ENCODE results near the gene MED26.
"Not testable (repeated sequence)": the region's sequence is repeated elsewhere in the genome, so short reads cannot be mapped to it uniquely, and the experiment has no call there.

Gene MED26

GRCh38 chr19:16628183-16628983 lies at the start of gene MED26:
Gene MED26, minus strand, starts transcription at chr19:16628204. Its CDS starts 261 bp downstream, at chr19:16627943.
- DNase-seq (ENCODE audit: low spot score): peak; percentile 94

GRCh38 chr19:16677055-16677454 lies 49.1 kb upstream of the MED26 start:
- no peak for DNase-seq (ENCODE audit: low spot score)

GRCh38 chr19:16676101-16676798 lies 48.2 kb upstream of the MED26 start:
- DNase-seq (ENCODE audit: low spot score): no peak

- not testable (repeated sequence) for DNase-seq (ENCODE audit: low spot score)
Observed at GRCh38 chr19:16673839-16674238, 45.8 kb upstream of the MED26 start.

GRCh38 chr19:16673231-16673630 lies 45.2 kb upstream of the MED26 start:
- no peak for DNase-seq (ENCODE audit: low spot score)

GRCh38 chr19:16671652-16672274 lies 43.8 kb upstream of the MED26 start:
- no peak for DNase-seq (ENCODE audit: low spot score)

GRCh38 chr19:16670291-16670690 lies 42.3 kb upstream of the MED26 start:
- DNase-seq (ENCODE audit: low spot score): no peak

GRCh38 chr19:16668702-16669101 lies 40.7 kb upstream of the MED26 start:
- not testable (repeated sequence) for DNase-seq (ENCODE audit: low spot score)

- DNase-seq (ENCODE audit: low spot score): no peak
Observed at GRCh38 chr19:16668176-16668575, 40.2 kb upstream of the MED26 start.

GRCh38 chr19:16661480-16662034 lies 33.6 kb upstream of the MED26 start:
- peak; percentile 43 for DNase-seq (ENCODE audit: low spot score)

- peak; percentile 27 for DNase-seq (ENCODE audit: low spot score)
Observed at GRCh38 chr19:16660763-16661479, 32.9 kb upstream of the MED26 start, which contains the start of gene TMEM38A. Gene TMEM38A, plus strand, starts transcription at chr19:16661139. Its CDS starts 79 bp downstream, at chr19:16661218.

- DNase-seq (ENCODE audit: low spot score): peak; percentile 99
Observed at GRCh38 chr19:16659832-16660708, 32.1 kb upstream of the MED26 start, which contains the start of gene SMIM7. Gene SMIM7, minus strand, starts transcription at chr19:16660144. Its CDS starts 34 bp downstream, at chr19:16660110.

GRCh38 chr19:16659464-16659831 lies 31.4 kb upstream of the MED26 start:
- DNase-seq (ENCODE audit: low spot score): no peak

GRCh38 chr19:16657384-16657783 lies 29.4 kb upstream of the MED26 start:
- peak; percentile 56 for DNase-seq (ENCODE audit: low spot score)

GRCh38 chr19:16655727-16656126 lies 27.7 kb upstream of the MED26 start:
- DNase-seq (ENCODE audit: low spot score): no peak

GRCh38 chr19:16654627-16655026 lies 26.6 kb upstream of the MED26 start:
- no peak for DNase-seq (ENCODE audit: low spot score)

- no peak for DNase-seq (ENCODE audit: low spot score)
Observed at GRCh38 chr19:16654140-16654539, 26.1 kb upstream of the MED26 start.

GRCh38 chr19:16652854-16653253 lies 24.9 kb upstream of the MED26 start:
- DNase-seq (ENCODE audit: low spot score): no peak

GRCh38 chr19:16651421-16652188 lies 23.6 kb upstream of the MED26 start:
- DNase-seq (ENCODE audit: low spot score): not testable (repeated sequence)

GRCh38 chr19:16650821-16651220 lies 22.8 kb upstream of the MED26 start:
- DNase-seq (ENCODE audit: low spot score): no peak
